Skeletal muscle tissue (tissue), 4 donors: ENCODE data around the gene CH25H. TPM values are rescaled to one million over a fixed set of nuclear protein-coding genes. Genes with fewer than 3 reads are reported as not detected.
"Not testable (repeated sequence)": the region's sequence is repeated elsewhere in the genome, so short reads cannot be mapped to it uniquely, and the experiment has no call there.

ENCODE experiments used
- H3K27ac ChIP-seq: one replicate; pipeline ENCODE4 v1.7.0; 2013; ENCODE audit warnings: mild to moderate bottlenecking, low read depth, low read length, inconsistent platforms
- H3K27me3 ChIP-seq, 3 donors: one replicate each; pipeline ENCODE4 v1.7.0; 2013; ENCODE audit warnings: low read length in 3 of 3; ENCODE audit not compliant: control insufficient read depth in 3 of 3, insufficient read depth in 3 of 3
- H3K36me3 ChIP-seq, 3 donors: one replicate each; pipeline ENCODE4 v1.7.0; 2013; ENCODE audit warnings: low read length in 3 of 3; ENCODE audit not compliant: control insufficient read depth in 3 of 3, insufficient read depth in 3 of 3
- H3K4me1 ChIP-seq, 3 donors: one replicate each; pipeline ENCODE4 v1.7.0; 2013; ENCODE audit warnings: low read length in 3 of 3, mild to moderate bottlenecking in 3 of 3; ENCODE audit not compliant: control insufficient read depth in 3 of 3, insufficient read depth in 3 of 3
- H3K4me3 ChIP-seq, 3 donors: one replicate each; pipeline ENCODE4 v1.7.0; 2013; ENCODE audit warnings: low read length in 3 of 3
- H3K9ac ChIP-seq, 3 donors: one replicate each; pipeline ENCODE4 v1.7.0; 2013; ENCODE audit warnings: low read length in 3 of 3, mild to moderate bottlenecking in 3 of 3, moderate library complexity in 2 of 3, low read depth in 1 of 3
- H3K9me3 ChIP-seq, 3 donors: one replicate each; pipeline ENCODE4 v1.7.0; 2013; ENCODE audit warnings: low read length in 3 of 3; ENCODE audit not compliant: control insufficient read depth in 3 of 3
- total RNA-seq: library from RNA; depleted of rRNA; stranded (reverse); fragments of >200 nt; gene quantifications from one replicate; pipeline ENCODE4 v1.2.3, GENCODE V29; 2014
- donor health status: Osteomylitis.

CH25H gene
- total RNA-seq, 1 donor from 2014 or later: under 0.01 TPM

DNA sequence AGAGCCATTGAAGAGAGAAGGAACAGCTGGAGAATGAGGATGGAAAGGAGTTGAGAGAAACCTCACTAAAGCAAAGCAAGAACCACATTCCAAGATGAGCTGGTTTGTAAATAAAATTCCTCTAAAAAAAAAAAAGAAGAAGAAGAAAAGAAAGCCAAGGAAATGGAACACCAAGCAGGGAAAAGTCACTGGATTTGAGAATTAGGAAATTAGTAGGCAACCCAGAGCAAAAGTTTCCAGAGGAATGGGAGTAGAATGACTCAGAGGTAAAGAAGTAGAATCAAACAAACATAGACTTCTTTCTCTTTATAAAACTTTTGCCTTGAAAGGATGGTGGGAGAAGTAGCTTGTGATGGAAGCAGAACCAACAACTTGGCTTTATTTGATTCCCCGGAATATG, 3.9 kb downstream of the CH25H start:
- no peak overlapping the region for H3K9ac ChIP-seq
- no peak overlapping the region for H3K4me3 ChIP-seq
- H3K27ac ChIP-seq: no peak overlapping the region
- no peaks in the 10 kb centered on the region for H3K36me3 ChIP-seq
- H3K27me3 ChIP-seq: peaks cover 19 to 46% (median 33%) of the 10 kb centered on the region in 3 donors
- peaks cover 15 to 19% (median 16%) of the 10 kb centered on the region in 3 donors for H3K4me1 ChIP-seq
- H3K9me3 ChIP-seq: no peaks in the 10 kb centered on the region

DNA sequence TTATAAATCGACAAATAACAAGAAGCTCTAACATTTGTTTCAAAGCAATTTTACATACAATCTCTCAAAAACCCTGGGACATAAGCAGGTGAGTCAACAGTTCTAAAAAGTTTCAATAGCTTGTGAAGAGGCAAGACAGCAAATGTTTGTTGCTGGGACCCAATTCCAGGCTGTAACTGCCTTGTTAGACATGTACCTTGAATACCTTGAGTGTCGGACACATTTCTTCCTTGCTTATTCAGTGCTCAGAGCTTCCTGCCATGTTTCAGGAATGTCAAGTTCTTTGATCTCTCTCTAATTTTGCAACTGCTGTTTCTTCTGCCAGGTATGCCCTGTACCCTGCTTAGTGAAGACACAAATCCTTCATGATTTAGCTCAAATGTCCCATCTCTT, 5.1 kb downstream of the CH25H start:
- peaks cover 13 to 34% (median 22%) of the 10 kb centered on the region in 3 donors for H3K27me3 ChIP-seq

DNA sequence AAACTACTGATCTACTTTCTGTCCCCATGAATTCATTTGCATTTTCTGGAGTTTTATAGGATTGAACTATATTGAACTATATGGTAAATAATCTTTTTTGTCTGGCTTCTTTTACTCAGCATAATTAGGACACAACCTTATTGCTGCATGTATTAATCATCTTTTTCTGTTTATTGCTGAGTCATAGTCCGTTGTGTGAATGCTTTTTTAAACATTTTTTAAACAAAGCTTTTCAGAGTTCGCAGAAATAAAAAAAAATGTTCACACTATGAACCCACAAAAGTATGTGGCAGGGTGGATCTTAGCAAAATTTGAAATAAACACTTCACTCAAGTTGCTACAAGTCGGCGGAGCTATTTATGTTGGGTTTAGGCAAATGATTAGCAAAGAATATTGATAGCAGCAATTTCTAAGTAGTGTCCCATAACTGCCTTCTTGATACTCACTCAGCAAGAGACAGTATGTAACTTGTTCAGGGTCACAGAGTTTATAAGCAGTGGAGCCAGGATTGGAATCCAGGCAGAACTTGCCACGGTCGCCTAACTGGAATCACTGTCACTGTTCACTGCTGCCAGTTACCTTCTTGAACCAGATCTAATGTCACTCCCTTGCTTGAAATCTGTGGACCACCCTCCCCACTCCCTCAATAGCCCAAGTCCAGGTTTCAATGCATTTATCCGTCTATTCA, 5.6 kb downstream of the CH25H start:
- Histone ChIP-seq H3K36me3 (no peaks in the 10 kb centered on the region), H3K9me3 (no peaks in the 10 kb centered on the region), H3K27me3 (peaks cover 7 to 28% (median 17%) of the 10 kb centered on the region in 3 donors), H3K9ac (no peak overlapping the region), H3K27ac (no peak overlapping the region), H3K4me1 (peaks cover 2 to 3% (median 3%) of the 10 kb centered on the region in 3 donors), H3K4me3 (no peak overlapping the region)

More for the DNA sequence above, 5.1 kb downstream of the CH25H start:
- H3K9me3 ChIP-seq: no peaks in the 10 kb centered on the region
- no peak overlapping the region for H3K9ac ChIP-seq
- no peaks in the 10 kb centered on the region for H3K36me3 ChIP-seq
- H3K27ac ChIP-seq: no peak overlapping the region
- H3K4me1 ChIP-seq: peaks cover 7 to 9% (median 8%) of the 10 kb centered on the region in 3 donors
- no peak overlapping the region for H3K4me3 ChIP-seq

DNA sequence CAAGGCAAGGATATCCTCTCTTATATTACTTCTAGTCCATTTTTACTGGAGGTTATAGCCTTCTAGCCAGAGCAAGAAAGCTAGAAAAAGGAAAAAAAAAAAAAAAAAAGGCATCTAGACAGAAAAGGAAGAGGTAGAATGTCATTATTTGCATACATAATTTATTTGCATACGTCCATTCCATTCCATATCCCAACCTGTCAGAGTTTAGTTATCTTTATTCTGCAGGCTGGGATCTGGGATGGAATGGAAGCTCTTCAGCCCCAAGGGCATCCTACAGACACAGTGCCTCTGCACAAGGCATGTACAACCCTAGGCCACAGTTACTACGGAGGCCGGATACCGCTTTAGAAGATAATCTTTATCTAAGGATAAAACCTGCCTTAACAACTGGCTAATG, 9.6 kb downstream of the CH25H start:
- H3K4me1 ChIP-seq: no peaks in the 10 kb centered on the region
- no peak overlapping the region for H3K27ac ChIP-seq
- H3K9ac ChIP-seq: no peak overlapping the region
- H3K9me3 ChIP-seq: no peaks in the 10 kb centered on the region
- H3K4me3 ChIP-seq: no peak overlapping the region
- peaks cover 0 to 4% (median 2%) of the 10 kb centered on the region in 3 donors for H3K27me3 ChIP-seq
- no peaks in the 10 kb centered on the region for H3K36me3 ChIP-seq

DNA sequence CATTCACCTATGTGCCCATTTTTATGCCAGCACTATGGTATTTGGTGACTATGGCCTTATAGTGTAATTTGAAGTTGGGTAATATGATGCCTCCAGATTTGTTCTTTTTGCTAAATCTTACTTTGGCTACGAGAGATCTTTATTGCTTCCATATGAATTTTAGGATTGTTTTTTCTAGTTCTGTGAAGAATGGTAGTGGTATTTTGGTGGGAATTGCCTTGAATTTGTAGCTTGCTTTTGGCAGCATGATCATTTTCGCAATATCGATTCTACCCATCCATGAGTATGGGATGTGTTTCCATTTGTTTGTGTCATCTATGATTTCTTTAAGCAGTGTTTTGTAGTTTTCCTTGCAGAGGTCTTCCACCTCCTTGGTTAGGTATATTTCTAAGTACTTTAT, 15.8 kb downstream of the CH25H start:
- not testable (repeated sequence) for H3K9me3 ChIP-seq, H3K27ac ChIP-seq, H3K4me1 ChIP-seq, H3K36me3 ChIP-seq, H3K27me3 ChIP-seq, H3K9ac ChIP-seq, H3K4me3 ChIP-seq

DNA sequence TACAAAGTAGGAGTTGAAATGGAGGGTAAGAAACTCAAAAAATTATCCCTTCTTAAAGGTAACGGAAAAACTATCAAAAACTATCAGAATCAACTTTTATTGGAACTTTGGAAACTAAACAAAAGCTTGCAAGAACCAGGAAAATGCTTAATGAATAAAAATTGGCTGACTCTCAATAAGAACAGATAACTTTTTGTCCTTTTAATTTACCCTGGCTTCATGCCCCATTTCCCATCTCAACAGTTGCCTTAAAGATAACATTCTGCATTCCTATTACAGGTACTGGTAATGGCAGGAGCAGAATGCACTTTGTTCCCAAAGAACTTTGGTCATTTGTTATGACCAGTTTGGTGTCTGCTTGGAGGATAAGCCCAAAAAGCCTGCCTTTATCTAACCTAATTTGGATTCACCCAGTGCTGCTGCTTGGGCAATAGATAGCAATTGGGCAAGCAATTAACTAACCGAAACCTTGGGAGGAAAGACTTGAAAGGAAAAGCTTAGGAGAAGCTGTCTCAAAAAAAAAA, 17.8 kb downstream of the CH25H start:
- Histone ChIP-seq H3K4me3 (no peak overlapping the region), H3K36me3 (no peaks in the 10 kb centered on the region)

DNA sequence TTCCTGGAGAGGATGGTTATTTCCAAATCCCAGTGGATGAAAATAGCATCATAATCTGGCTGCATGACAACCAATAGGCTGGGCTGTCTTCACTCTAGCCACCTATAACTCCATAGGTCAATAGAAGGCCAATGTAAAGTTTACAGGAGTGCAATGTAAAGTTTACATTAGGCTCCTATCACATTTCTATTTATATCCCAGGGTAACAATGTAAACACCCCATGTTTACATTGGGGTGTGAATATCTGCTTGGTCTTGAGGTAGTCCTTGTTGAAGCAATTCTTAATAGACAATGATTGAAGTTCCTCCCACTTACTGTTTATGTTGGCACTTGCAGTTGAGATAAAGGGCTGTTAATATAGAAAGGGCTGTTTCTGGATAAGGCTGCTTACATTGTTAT, 21.5 kb downstream of the CH25H start:
- Histone ChIP-seq H3K27me3 (no peaks in the 10 kb centered on the region), H3K4me3 (no peak overlapping the region), H3K36me3 (no peaks in the 10 kb centered on the region), H3K9me3 (peaks cover 0 to 4% (median 0%) of the 10 kb centered on the region in 3 donors), H3K4me1 (no peaks in the 10 kb centered on the region), H3K27ac (no peak overlapping the region), H3K9ac (no peak overlapping the region)

More for the DNA sequence above, 17.8 kb downstream of the CH25H start:
- Histone ChIP-seq H3K9me3 (no peaks in the 10 kb centered on the region), H3K9ac (no peak overlapping the region), H3K27ac (no peak overlapping the region), H3K4me1 (no peaks in the 10 kb centered on the region), H3K27me3 (no peaks in the 10 kb centered on the region)

DNA sequence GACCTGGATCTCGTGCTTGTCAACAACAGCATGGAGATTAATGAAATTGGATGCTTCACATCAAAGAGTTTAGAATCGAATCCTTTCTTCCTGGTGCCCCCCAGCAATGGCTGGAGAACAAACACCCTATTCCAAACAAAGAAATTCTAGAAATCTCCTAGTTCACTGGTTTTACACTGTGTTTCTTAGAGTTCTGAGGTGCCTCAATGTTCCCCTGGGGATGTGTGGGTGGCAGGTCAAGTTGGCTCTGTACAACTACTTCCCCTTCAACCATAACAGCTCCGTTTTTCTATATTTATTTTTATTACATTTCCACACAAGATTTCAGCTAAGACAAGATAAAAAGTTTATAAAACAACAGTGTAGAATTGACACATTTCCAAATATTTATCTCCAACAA, 22.5 kb downstream of the CH25H start:
- H3K27ac ChIP-seq: no peak overlapping the region
- H3K4me1 ChIP-seq: no peaks in the 10 kb centered on the region
- no peak overlapping the region for H3K9ac ChIP-seq
- no peak overlapping the region for H3K4me3 ChIP-seq
- H3K27me3 ChIP-seq: no peaks in the 10 kb centered on the region
- peaks cover 0 to 11% (median 0%) of the 10 kb centered on the region in 3 donors for H3K9me3 ChIP-seq
- H3K36me3 ChIP-seq: no peaks in the 10 kb centered on the region

DNA sequence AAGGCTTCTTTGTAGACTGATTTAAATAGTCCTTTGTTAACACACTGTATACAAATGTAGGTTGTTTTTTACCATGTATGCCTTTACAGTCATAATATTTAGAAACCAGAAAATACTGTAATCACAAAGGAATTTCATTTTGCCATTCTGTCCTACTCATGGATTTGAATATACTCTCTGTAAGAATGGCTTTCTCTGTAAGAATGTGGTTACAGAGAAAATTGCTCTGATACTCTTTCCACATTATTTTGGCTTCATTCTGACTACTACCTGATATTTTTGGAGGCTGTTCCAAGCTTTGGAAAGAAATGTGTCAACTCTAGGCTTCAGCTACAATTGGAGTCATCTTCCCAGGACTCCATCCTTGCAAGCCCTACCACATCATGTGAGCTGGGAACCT, 23.5 kb downstream of the CH25H start:
- Histone ChIP-seq H3K36me3 (no peaks in the 10 kb centered on the region), H3K27me3 (no peaks in the 10 kb centered on the region), H3K9ac (no peak overlapping the region), H3K27ac (no peak overlapping the region), H3K4me1 (no peaks in the 10 kb centered on the region), H3K4me3 (no peak overlapping the region), H3K9me3 (peaks cover 0 to 11% (median 0%) of the 10 kb centered on the region in 3 donors)

DNA sequence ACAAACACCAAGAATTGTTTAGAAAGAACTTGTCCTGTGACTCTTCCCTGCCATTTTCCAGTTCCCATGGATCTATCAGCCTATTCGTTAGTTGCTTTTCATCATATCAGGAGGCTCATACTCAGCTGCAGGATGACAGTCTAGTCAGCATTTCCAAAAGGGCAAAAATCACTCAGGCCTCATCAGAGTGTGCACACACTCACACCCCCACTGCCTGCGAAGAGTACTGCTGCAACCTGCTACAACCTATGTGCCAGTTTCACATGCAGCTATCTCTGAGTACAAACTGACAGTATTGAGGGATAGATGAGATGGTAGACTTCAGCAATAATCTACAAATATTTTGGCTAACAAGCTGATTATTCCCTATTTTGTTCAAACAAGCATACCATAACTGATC, 24.2 kb downstream of the CH25H start:
- Histone ChIP-seq H3K9me3 (peaks cover 0 to 11% (median 0%) of the 10 kb centered on the region in 3 donors), H3K9ac (no peak overlapping the region), H3K4me3 (no peak overlapping the region), H3K4me1 (no peaks in the 10 kb centered on the region), H3K36me3 (no peaks in the 10 kb centered on the region), H3K27me3 (no peaks in the 10 kb centered on the region), H3K27ac (no peak overlapping the region)
